HG03039 (cell line): ENCODE data around the gene CORO7.

Experiments used
- ATAC-seq: cut with Tn5 transposase; IDR thresholded peaks from one replicate; pipeline ENCODE4 v1.9.1; 2021; ENCODE audit warnings: mild to moderate bottlenecking, moderate library complexity; ENCODE audit not compliant: unreplicated experiment

Gene CORO7

DNA sequence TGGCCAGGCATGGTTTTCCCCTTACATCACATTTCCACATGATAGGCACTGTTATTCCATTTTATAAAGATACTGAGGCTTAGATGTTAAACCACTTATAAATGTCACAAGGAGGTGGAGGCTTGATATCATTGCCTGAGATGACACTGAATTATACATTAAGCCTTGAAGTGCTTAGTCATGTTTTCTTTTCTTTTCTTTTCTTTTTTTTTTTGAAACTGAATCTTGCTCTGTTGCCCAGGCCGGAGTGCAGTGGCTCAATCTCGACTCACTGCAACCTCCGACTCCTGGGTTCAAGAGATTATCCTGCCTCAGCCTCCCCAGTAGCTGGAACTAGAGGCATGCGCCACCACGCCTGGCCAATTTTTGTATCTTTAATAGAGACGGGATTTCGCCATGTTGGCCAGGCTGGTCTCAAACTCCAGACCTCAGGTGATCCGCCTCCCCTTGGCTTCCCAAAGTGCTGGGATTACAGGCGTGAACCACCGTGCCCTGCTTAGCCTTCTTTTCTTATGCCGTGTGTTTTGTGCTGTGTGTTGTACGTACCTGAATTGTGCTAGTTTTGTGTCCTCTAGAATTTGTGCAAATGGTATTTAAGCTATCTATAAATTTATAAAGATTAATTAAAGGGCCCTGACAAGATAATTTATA is 10.5 kb upstream of the CORO7 start:
- ATAC-seq: no peak

DNA sequence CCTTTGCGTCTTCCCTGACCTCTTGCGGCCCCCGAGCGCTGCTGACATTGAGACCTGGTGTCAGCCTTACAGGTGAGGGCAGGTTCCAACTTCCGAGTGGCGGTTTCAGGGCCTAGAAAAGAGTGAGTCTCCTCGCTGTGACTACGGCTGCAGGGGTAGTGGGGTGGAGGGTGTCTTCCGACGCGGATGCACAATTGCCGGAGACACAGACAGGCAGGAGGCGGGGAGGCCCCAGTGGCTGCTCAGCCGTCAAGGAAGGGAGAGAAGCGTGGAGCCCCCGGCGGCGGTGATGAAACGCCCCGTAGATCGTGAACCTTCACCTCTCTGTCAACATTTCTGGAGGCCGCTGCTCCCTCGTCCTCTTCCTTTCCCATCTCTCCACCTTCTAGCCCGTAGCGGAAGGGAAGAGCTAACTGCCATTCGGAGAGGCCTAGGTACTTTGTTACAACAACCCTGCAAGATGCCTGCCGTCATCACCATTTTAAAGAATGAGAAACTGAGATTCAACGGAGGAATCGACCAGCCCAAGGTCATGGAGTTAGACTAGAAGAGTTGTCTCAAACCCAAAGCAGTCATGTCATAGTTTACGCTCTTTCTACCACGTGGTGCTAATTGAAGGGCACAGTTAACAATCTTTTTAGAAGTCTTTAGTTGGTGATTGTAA is 9.8 kb upstream of the CORO7 start:
- peak; percentile 17 for ATAC-seq

DNA sequence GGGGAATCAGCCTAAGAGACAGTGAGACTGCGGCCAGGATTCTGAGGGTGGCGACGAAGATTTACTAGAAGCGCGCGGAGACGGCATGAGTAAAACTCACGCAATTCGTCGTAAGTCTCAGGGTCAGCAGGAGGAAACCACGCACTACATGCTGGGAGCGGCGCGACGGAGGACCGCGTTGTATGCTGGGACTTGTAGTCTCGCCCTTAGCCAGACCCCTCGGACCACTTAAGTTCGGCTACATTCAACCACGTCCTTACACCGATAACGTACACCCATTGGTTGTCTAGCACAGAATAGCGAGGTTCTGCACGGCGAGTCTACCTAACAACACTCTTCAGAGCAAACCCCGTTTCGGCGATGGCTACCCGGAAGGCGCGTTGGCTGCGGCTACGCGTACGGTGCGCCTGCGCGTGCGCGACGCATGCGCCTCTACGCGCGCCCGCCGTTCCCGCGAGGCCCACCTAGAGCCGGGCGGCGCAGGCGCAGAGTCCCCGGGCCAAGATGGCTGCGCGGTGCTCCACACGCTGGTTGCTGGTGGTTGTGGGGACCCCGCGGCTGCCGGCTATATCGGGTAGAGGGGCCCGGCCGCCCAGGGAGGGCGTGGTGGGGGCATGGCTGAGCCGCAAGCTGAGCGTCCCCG is 9.1 kb upstream of the CORO7 start, which contains the start of gene DNAJA3:
Gene DNAJA3, plus strand, starts transcription at position 491 of the 643 bp plus-strand sequence. Its CDS starts 14 bp downstream, at position 505.
- peak; percentile 79 for ATAC-seq

DNA sequence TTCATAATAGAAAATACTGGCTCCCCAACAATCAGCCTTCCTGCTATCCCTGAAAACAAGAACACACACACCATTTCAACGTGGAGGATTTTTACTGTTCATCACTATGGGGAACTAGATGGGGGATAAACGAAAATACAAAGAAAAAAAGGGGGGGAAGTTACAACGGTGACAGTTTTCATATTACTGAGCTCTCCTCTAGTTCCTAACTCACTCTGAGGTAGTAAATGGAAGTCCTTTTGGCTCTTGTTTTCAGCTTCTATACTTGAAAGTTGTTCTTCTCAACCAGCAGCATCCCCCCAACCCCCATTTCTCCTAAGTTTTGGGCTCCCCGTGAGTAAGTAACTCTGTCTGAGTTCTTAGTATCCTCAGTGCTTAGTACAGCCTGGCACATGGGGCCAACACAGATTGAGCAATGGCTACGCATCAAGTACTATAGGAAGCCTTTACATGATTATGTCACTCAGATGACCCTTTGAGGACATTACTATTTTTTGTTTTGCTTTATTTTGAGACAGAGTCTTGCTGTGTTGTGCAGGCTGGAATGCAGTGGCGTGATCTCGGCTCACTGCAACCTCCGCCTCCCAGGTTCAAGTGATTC is 4.2 kb upstream of the CORO7 start:
- no peak for ATAC-seq

DNA sequence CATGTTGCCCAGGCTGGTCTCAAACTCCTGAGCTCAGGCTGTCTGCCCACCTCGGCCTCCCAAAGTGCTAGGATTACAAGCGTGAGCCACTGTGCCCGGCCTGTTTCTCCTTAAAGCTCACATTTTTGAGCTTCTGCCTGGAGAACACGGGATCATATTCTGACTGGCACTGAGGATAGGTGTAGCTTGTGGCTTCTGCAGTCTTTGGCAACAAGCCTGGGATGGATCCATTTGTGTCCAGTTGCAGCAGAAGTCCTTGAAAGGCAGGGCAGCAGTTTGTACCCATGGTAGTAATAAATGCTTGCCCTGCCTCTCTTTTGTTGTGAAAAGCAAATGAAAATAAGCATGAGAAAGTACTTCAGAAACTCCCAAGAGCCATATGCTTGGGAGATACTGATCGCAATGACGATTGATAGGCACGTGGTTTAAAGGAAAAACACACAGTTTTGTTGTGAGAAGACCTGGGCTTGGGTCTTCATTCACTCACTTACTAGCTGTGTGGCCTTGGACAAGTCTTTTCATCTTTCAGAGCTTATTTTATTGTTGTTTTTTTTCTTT is 3.1 kb upstream of the CORO7 start:
- no peak for ATAC-seq

DNA sequence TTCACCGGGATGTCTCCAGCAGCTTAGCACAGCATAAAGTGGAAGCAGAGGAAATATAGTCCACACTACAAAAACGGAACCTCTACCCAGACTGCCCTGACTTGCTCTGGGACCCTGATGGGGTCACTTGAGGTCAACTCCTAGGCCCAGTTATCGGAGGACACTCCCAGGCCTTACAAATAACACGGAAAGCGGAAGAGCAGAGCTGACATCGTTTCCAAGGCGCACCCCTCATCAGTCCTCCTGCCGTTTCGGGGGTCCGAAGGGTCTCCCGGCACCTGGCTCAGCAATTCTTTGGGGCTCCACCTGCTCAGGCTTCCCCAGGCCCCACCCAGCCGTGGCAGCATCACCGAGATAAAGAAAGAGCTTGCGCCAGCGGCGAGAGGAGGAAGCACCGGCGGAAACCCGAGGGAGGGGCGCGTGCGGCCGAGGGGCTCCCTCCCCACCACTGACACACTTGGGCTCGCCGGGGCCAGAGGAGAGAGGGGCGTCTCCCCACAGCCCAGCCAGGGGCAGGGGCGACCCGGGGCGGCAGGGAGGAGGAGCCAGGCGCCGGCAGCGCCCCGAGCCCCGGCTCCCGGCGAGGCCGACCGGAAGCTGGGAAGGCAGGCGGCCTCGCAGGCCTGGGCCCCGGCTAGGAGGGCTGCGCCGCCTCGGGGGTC is 727 bp downstream of the CORO7 start:
- ATAC-seq: peak; percentile 7

DNA sequence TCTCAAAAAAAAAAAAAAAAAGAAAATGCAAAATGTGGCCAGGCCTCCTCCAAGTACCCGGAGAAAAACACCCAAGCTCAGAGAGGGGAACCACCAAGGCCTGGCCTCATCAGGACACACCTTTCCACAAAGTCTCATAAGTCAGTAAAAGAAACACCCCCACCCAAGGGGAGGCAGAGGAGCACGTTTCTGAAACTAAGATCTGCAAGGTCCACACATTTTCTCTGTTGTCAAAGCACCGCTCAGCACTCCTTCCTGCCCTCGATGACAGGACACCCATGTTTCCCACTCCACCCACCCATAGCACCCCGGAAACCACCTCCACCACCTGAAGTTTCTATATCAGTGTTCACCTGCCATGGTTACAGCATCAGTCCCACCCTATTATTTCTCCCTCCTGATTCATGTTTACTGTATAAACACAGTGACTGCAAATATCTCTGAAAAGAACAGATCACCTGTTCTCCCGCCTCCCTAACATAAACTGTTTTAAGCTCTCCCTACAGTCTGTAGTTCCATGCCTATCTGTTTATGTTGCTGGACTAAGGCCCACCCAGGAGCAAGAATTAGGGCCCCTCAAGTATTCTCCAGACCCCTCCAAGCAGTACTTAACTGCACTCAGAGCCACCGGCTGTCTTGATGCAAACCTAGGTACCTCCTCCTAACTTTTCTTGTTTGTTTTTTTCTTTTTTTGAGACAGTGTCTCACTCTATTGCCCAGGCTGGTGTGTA is 2.0 kb downstream of the CORO7 start:
- ATAC-seq: peak; percentile 44

DNA sequence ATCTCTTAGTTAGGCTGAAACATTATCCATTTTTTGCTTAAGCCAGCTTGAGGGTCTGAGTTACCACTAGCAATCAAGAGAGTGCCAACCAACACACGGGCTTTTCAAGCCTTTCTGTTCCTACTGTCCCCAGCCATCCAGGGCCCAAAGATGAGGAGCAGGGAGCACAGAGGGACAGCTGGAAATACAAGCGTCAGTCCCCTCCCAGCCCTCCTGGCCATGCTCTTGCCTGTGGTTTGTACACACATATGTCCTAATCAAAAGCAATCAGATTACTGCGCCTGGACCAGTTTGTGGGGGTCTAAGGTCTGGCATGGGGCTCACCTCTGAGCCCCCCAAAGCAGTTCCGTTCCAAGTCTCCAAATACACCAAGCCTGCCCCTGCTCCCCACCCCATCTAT is 3.5 kb downstream of the CORO7 start:
- ATAC-seq: no peak

DNA sequence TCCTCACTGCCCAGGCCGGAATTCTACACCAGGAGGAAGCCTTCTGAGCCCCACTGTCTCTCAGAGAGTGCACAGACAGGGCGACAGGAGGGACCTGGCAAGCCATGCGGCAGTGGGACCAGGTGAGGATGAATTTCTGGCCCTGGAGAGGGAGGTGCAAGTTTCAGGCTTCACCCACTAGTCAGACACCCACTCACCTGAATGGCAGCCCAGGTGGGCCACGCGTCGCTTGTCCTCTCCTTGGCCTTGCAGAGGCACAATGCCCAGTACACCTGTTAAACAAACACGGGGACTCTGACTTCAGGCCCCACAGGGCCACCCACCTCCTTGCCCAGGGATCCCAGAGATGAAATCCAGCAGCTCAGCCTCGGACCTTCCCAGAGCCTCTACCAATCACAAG is 4.2 kb downstream of the CORO7 start:
- ATAC-seq: no peak

DNA sequence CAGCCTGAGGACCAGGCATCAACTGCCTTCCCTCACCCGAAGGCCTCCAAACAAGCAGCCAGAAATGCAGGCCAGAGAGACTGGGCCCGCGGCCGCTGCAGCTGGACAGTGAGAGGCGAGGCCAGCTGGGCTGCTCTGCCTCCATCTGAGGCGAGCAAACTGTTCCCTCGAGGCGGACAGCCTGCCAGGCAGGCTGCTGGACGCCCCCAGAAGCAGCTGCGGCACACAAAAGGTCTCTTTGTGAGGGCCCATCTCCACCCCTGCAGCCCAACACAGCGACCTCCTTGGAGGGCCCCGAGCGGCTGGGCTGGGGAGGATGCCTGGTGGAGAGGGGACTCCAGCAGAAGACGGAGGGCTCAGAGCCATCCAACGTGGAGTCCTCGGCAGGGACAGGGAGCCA is 4.7 kb downstream of the CORO7 start:
- ATAC-seq: no peak

DNA sequence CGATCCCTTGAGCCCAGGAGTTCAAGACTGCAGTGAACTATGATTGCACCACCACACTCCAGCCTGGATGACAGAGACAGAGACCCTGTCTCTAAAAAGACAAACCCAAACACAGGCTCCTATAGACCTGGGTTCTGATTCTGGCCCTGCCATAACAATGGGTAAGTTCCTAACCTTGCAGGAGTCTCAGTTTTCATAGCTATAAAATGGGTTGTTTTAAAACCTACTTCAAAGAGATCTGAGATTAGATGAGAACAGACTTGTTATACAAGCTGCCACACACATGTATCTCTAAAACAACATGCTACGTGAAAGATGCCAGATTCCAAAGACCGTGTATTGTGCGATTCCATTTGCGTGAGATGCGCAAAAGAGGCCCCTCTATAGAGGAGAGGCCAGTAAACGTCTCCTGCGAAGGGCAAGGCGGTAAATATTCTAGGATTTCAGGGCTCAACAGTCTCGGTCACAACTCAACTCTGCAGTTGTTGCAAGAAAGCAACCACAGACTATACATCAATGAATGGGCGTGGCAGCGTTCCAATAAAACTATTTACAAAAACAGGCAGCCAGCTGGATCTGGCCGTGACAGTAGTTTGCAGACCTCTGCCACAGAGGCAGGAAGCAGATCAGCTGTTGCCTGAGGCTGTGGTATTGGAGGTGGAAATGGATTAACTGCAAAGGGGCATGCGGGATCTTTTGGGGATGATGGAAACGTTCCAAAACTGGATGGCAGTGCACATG is 5.9 kb downstream of the CORO7 start:
- ATAC-seq: no peak

DNA sequence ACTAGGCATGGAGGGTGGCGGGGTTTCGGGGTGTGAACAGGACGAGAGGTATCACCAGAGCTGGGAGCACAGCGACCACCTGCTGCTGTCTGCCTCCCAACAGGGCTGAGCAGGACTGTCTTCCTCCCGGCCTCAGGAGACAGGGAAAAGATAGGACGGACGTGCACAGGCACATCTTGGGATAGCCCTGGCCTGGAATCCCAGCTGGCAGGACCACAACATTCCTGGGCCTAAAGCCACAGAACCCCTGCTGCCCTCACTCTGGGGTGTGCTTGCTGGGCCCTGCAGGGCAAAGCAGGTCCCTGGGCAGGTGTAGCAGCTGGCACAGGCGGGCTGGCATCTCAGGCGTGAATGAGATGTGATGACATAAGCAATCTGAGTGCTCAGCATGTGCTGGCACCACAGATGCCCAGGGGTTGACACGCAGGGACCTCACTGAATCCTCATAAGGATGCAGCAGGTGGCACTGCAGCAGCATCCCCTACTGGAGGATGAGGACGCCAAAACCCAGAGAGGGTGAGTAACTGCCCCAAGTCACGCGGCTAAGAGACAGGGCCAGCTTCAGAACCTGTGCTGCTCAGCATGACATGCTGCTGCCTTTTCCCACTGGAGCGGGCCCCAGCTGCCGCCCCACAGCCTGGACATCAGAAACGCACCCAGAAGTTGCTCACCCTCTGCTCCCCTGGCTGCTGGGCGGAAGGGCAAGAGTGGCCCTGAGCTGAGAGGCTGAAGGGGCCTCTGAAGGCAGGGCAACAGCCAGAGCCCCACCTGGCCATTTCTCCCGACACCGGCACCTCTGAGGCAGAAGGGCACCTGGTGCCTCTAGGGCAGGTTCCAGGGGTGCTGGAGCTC is 7.1 kb downstream of the CORO7 start:
- no peak for ATAC-seq

DNA sequence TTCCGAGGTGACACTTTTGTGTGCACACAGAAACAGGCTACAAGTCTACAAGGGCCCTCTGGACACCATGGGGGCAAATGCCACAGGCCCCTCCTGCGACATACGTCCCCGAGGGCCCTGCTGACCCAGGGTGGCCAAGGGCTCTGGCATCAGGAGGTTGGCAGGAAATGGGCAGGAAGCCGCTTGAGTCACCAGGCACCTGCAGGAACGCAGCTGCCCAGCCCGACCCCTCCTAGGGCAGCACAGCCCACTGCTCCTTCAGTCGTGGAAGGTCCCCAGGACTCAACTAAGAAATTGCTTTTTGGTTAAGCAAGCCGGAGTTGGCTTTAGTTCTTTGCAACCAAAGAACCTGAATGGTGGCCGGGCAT is 8.1 kb downstream of the CORO7 start:
- no peak for ATAC-seq

DNA sequence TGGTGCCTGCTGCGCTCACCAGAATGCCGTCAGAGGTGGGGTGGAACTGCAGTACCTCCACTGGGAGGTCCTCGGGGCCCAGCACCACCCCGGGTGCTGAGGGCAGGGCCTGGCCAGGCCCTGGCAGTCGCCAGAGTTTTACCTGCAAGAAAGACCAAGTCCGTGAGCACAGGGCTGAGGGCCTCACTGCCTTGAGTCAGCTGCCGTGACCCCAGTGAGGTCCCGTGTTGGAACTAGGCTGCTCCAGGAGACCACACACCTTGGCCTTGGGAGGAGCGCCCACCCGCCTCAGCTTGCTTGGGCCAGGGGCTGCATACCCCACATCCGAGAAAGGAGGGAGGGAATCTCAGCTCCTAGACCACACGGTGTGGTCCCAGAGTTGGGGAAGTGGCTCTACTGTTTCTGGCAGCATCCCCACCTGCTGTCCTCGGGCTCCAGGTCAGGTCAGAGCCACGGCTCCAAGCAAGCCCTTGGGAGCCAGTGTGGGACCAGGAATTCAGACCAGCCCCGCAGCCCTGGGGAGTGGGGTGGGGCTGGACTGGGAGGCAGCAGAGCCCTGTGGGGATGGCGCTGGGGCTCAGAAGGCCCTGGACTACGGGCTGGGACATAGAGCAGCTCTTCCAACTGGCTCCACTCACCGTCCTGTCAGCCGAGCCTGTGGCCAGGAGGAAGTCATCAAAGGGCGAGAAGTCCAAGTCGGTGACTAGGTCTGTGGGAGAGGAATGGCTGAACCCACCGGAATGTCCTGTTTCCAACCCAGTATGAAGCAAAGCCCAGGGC is 8.7 kb downstream of the CORO7 start:
- no peak for ATAC-seq

DNA sequence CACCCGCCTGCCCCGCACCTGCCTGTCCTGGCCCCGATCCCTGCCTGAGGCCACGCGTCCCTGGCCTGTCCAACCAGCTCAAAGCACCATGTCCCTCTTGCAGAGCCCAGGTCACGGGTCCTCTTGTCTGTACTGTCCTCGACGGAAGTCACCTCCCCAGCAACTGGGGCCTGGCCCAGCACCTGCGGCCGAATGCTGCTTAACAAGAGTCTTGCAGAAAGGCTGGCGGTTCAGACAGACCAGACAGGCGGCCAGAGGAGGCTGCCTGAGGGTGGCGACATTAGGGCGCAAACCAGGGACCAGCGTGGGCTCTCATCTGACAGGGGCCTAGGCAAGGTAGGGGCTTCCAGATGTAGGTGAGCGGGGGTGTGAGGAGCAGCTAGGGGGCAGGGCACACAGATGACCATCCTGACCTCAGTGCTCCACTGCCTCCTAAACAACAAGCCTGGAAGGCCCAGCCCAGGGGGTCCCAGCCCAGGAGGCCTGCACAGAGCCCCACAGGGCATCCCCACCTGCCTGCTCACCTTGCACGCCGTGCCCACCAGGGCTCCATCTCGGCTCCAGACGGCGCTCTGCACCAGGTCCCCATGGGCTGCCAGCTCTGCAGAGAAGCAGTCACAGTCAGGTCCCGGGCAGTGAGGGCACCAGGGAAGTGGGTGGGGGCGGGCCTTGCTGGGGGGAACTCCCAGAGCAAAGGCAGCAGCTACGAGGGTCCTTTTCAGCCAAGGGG is 11.3 kb downstream of the CORO7 start:
- no peak for ATAC-seq

DNA sequence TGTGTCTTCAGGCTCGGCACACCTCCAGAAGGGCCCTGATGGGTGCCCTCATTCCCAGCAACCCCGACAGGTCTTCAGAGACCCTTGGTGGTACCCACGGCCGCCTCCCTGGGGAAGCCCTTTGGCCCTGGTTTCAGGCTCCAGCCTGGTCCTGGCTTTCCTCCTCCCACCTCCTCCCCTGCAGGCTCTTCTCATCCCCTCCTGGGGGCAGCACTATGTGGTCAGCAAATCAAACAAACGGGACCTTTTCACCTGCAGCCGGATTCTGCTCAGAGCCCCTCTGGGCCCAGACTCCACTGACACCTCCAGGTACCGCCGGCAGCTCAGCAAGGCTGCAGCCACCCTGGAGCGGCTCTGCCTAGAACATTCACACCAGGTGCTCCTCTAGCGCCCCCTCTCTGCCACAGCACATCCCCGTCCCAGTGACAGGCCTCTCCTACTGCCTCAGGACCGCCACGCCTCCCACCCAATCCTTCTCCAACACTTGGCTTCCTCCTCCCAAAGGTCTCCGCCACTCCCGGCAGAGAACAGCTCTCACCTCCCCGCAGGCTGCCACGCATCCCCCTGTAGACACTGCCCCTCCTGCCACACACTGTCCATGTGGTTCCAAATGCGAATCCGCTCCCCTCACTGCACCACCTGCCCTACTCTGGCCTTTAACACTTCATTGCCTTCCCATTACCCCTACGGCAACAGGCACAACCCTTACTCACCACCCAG is 12.0 kb downstream of the CORO7 start:
- no peak for ATAC-seq
